NCI-H446 treated with DMSO at 0.1 percent for 48 hours (cell line): Measurements from ENCODE around the gene JUND.

Source experiments
- DNase-seq: peaks from one replicate; lab custom pipeline; 2025; lab: John Stamatoyannopoulos, UW

The JUND gene

GRCh38 chr19:18233224-18233825, 48.1 kb downstream of the JUND start:
- DNase-seq, result no peak

DNA sequence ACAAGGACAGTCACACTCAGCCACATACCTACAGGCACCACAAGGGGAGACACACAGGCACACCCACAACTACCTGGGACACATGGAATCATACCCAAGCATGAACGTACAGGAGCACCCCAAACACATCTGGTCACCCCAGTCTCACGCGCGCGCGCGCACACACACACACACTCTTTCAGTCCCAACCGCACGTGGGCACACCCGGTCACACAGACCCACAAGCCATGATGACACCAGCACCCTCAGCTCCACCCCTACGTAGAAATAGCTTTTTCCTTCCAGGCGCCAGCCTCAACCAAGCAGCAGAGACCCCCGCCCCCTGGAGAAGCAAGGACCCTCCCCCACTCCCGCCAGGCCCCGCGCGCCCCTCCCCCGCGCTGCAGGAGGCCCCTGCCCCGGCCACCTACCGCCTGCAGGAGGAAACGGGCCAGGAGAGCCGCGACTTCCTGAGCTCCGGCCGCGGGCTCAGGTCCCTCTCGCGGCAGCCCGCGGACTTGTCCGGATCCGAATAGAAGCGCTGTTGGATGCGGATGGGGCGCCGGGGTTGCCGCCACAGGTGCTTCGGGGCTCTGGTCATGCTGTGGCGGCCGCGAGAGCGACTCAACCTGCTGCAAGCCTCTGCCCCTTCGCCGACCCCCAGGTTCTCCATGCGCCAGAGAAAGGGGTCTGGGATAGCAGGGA, 48.7 kb downstream of the JUND start:
- no peak for DNase-seq

GRCh38 chr19:18231775-18232174, 49.6 kb downstream of the JUND start:
- no peak for DNase-seq

DNA sequence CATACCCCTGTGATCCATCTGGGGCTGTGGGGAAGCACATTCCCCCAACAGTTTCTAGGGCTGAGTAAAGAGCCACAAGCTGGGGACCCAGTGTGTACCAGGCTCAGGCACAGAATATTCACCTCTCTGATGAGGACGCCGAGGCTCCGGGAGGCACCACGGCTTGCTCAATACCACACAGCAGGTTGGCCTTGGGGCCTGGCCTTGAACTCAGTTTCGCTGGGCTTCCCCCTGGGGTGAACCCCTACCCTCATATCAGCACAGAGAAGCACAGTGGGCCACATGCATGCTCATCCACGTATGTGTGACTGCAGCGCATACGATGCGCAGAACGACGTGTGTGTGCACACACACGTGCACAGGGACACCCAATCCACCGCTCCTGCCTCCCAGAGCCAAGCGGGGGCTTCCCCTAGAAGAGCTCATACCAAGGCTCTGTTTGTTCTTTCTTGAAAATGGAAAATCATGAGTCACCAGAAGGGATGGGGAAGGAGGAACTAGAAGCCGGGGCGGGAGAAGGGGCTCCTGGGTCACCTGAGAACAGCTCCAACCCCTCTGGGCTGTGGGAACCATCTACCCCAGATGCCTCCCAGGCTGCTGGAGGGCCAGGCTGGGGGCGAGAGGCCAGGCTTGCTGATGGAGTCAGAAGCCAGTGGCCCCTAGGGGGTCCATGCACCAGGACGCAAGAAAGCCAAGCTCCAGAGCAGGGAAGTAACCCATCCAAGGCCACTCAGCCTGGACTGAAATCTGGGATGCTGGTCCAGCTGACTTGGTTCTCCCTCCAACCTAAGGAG, 50.3 kb downstream of the JUND start:
- DNase-seq, result no peak

- DNase-seq, result no peak
Observed at GRCh38 chr19:18229915-18230314, 51.5 kb downstream of the JUND start.
